SK-N-SH (cell line): Measurements from ENCODE around the gene SPRED2. TPM values are rescaled to one million over a fixed set of nuclear protein-coding genes. Genes with fewer than 3 reads are reported as not detected.

Experiments used
- CTCF ChIA-PET: fragments of 300-600, 350-600 bp; formaldehyde crosslinking; extraction: SDS; loops from one replicate; lab custom pipeline; 2021; lab: Yijun Ruan, JAX
- POLR2A ChIA-PET: fragments of 350-600 bp; sonication (Branson Sonifier 250); formaldehyde crosslinking; extraction: SDS; loops from one replicate; lab custom pipeline; 2020; ENCODE audit warnings: antibody characterized with exemption, inconsistent platforms; lab: Yijun Ruan, JAX
- DNase-seq: peaks from one replicate; pipeline ENCODE4 v3.0.0; 2012
- H2AFZ ChIP-seq: fragments of 200-600 bp; sonication (generic); 2 replicates; pipeline ENCODE4 v1.8.1; 2016; ENCODE audit warnings: antibody characterized with exemption, mild to moderate bottlenecking, low read depth
- H3F3A ChIP-seq: fragments of 200-600 bp; sonication (generic); replicated peaks from 2 replicates; pipeline ENCODE3; 2016; ENCODE audit warnings: antibody characterized with exemption, mild to moderate bottlenecking; ENCODE audit not compliant: insufficient read depth
- H3K27ac ChIP-seq, 2 experiments: fragments of 200-500 bp in 1 of 2; fragments of 200-600 bp in 1 of 2; sonication (Bioruptor generic) in 1 of 2; sonication (generic), shearing (Covaris generic) in 1 of 2; 2 replicates each; pipeline versions ENCODE4 v1.5.1 to v1.6.1; 2014 to 2016; ENCODE audit warnings: low read depth in 2 of 2, inconsistent platforms in 1 of 2, low read length in 1 of 2, mild to moderate bottlenecking in 1 of 2, mixed read lengths in 1 of 2
- H3K27me3 ChIP-seq: fragments of 200-600 bp; sonication (generic), shearing (Covaris generic); 2 replicates; pipeline ENCODE4 v1.6.1; 2016; ENCODE audit warnings: mixed run types; ENCODE audit not compliant: insufficient read depth
- H3K36me3 ChIP-seq, 2 experiments: fragments of 200-500 bp in 1 of 2; fragments of 200-600 bp in 1 of 2; sonication (Bioruptor generic) in 1 of 2; sonication (generic) in 1 of 2; replicated peaks in 1 of 2; 2 replicates each; pipeline versions ENCODE3 to v1.5.1; 2014 to 2016; ENCODE audit warnings: low read length in 1 of 2, mild to moderate bottlenecking in 1 of 2; ENCODE audit not compliant: insufficient read depth in 2 of 2, control insufficient read depth in 1 of 2
- H3K4me1 ChIP-seq, 2 experiments: fragments of 200-500 bp in 1 of 2; fragments of 200-600 bp in 1 of 2; sonication (Bioruptor generic) in 1 of 2; sonication (generic), shearing (Covaris generic) in 1 of 2; 2 replicates each; pipeline versions ENCODE4 v1.5.1 to v1.6.1; 2014 to 2016; ENCODE audit warnings: low read depth in 1 of 2, low read length in 1 of 2, mixed run types in 1 of 2; ENCODE audit not compliant: insufficient read depth in 2 of 2, control insufficient read depth in 1 of 2
- H3K4me2 ChIP-seq: fragments of 200-600 bp; sonication (generic), shearing (Covaris generic); 2 replicates; pipeline ENCODE4 v1.6.1; 2017; ENCODE audit warnings: mixed run types
- H3K4me3 ChIP-seq, 2 experiments: fragments of 200-500 bp in 1 of 2; fragments of 200-600 bp in 1 of 2; sonication (Bioruptor generic) in 1 of 2; sonication (generic), shearing (Covaris generic) in 1 of 2; 2 replicates each; pipeline versions ENCODE4 v1.5.1 to v1.8.1; 2014 to 2016; ENCODE audit warnings: low read depth in 2 of 2, inconsistent platforms in 1 of 2, low read length in 1 of 2, mild to moderate bottlenecking in 1 of 2, mixed read lengths in 1 of 2, moderate library complexity in 1 of 2
- H3K79me2 ChIP-seq: fragments of 200-600 bp; sonication (generic); 2 replicates; pipeline ENCODE4 v1.8.1; 2017; ENCODE audit warnings: mild to moderate bottlenecking; ENCODE audit not compliant: insufficient read depth
- H3K9ac ChIP-seq: fragments of 200-600 bp; sonication (generic); 2 replicates; pipeline ENCODE4 v1.6.1; 2017; ENCODE audit warnings: mixed run types
- H3K9me2 ChIP-seq: fragments of 200-600 bp; sonication (generic); 2 replicates; pipeline ENCODE4 v1.6.1; 2017; ENCODE audit warnings: mixed run types
- H3K9me3 ChIP-seq: fragments of 200-600 bp; sonication (generic); 2 replicates; pipeline ENCODE4 v1.6.1; 2017; ENCODE audit warnings: mixed run types, mild to moderate bottlenecking, moderate library complexity
- H4K20me1 ChIP-seq: fragments of 200-600 bp; sonication (generic); 2 replicates; pipeline ENCODE4 v1.6.1; 2017; ENCODE audit warnings: mild to moderate bottlenecking, mixed run types; ENCODE audit not compliant: insufficient read depth
- CHD2 ChIP-seq: fragments of 150-350 bp; IDR thresholded peaks from 2 replicates; pipeline ENCODE4 v1.6.1; 2018; ENCODE audit warnings: low read length; ENCODE audit not compliant: partially characterized antibody
- EZH2phosphoT487 ChIP-seq: fragments of 200-600 bp; sonication (generic); IDR thresholded peaks from 2 replicates; pipeline ENCODE4 v1.6.1; 2017; ENCODE audit warnings: low read depth, mixed run types, mild to moderate bottlenecking, antibody characterized with exemption, moderate library complexity, borderline replicate concordance
- FOXJ3 ChIP-seq: sonication (generic); formaldehyde crosslinking; IDR thresholded peaks from 2 replicates; pipeline ENCODE4 v1.5.1; 2020; ENCODE audit warnings: mild to moderate bottlenecking, missing genetic modification reagents
- FOXM1 ChIP-seq: IDR thresholded peaks from 2 replicates; pipeline ENCODE4 v1.4.0; 2012; ENCODE audit warnings: low read depth, mild to moderate bottlenecking
- GABPA ChIP-seq: IDR thresholded peaks from 2 replicates; pipeline ENCODE4 v1.4.0; 2012; ENCODE audit warnings: low read depth, mild to moderate bottlenecking
- MXI1 ChIP-seq: IDR thresholded peaks from 2 replicates; pipeline ENCODE4 v1.6.1; 2012; ENCODE audit warnings: mild to moderate bottlenecking, low read depth, low read length, improper control_type of control experiment
- POLR2AphosphoS5 ChIP-seq: IDR thresholded peaks from 2 replicates; pipeline ENCODE4 v1.6.1; 2012; ENCODE audit warnings: low read depth, low read length
- RCOR1 ChIP-seq: fragments of 150-350 bp; IDR thresholded peaks from 2 replicates; pipeline ENCODE4 v1.6.1; 2017; ENCODE audit warnings: antibody characterized with exemption, low read length
- REST ChIP-seq: IDR thresholded peaks from 2 replicates; pipeline ENCODE4 v1.6.1; 2012; ENCODE audit warnings: mild to moderate bottlenecking, low read depth, low read length, moderate library complexity
- RXRA ChIP-seq: IDR thresholded peaks from 2 replicates; pipeline ENCODE4 v1.4.0; 2012; ENCODE audit warnings: low read depth, mild to moderate bottlenecking, borderline replicate concordance
- SIN3A ChIP-seq: IDR thresholded peaks from 2 replicates; pipeline ENCODE4 v1.6.1; 2012; ENCODE audit warnings: low read depth, mild to moderate bottlenecking, low read length, moderate library complexity, borderline replicate concordance
- TCF12 ChIP-seq: IDR thresholded peaks from 2 replicates; pipeline ENCODE4 v1.4.0; 2012
- TEAD4 ChIP-seq: IDR thresholded peaks from 2 replicates; pipeline ENCODE4 v1.4.0; 2012; ENCODE audit warnings: mild to moderate bottlenecking, borderline replicate concordance; ENCODE audit not compliant: insufficient read depth
- USF2 ChIP-seq: fragments of 150-350 bp; IDR thresholded peaks from 2 replicates; pipeline ENCODE4 v1.6.1; 2017; ENCODE audit warnings: antibody characterized with exemption, low read length, low read depth, borderline replicate concordance
- ZBTB33 ChIP-seq: IDR thresholded peaks from 2 replicates; pipeline ENCODE4 v1.4.0; 2012; ENCODE audit warnings: low read depth, borderline replicate concordance
- WGBS: methylation state at CpG from one replicate; pipeline ENCODE4 v1.1.6; 2017; ENCODE audit warnings: low lambda C conversion rate; 5-methylcytosine and 5-hydroxymethylcytosine counted together
- polyA plus RNA-seq, 3 experiments: library from polyadenylated mRNA; depleted of rRNA; stranded (reverse); fragments of >200 nt; gene quantifications; 2 replicates each; pipeline ENCODE4 v1.2.3, GENCODE V29; 2012

SPRED2 gene
- polyA plus RNA-seq, 1 of the 3 experiments (the other 2 are of a cell fraction): 21.9 TPM

GRCh38 chr2:65465857-65466256 lies 33.5 kb upstream of the SPRED2 start:
- Histone ChIP-seq H3K9ac (no peak overlapping the region), H3K9me2 (no peaks in the 10 kb centered on the region), H3K36me3 (no peaks in the 10 kb centered on the region), H2AFZ (no peak overlapping the region), H4K20me1 (no peaks in the 10 kb centered on the region), H3K4me1 (peaks cover 12 to 21% of the 10 kb centered on the region in 2 experiments), H3F3A (no peaks in the 10 kb centered on the region), H3K9me3 (no peaks in the 10 kb centered on the region), H3K79me2 (no peaks in the 10 kb centered on the region), H3K4me3 (no peak overlapping the region), H3K27me3 (no peaks in the 10 kb centered on the region), H3K27ac (peak overlapping the region in 1 of 2 experiments; percentile 40; a peak in 1 of 4 replicates), H3K4me2 (no peak overlapping the region)
- no peak for TF ChIP-seq TCF12
- TF ChIP-seq ZBTB33: no peak
- no peak for TF ChIP-seq REST
- no peak for TF ChIP-seq RXRA
- no peak for TF ChIP-seq TEAD4
- no peak for TF ChIP-seq CHD2
- TF ChIP-seq EZH2phosphoT487: no peak
- 80% methylated on average over 5 of the region's 5 CpGs for WGBS
- DNase-seq: no peak
- POLR2A ChIA-PET: no interaction called here
- CTCF ChIA-PET: no interaction called here

- CTCF ChIA-PET: interaction anchor here (1.4 kb wide), 1 partner anchor 200 kb away, joined by 5 read pairs; no protein-coding TSS in a partner anchor
- no peaks in the 10 kb centered on the region for H4K20me1 ChIP-seq
Measured at GRCh38 chr2:65465124-65465523, 32.7 kb upstream of the SPRED2 start.

More at GRCh38 chr2:65465124-65465523, 32.7 kb upstream of the SPRED2 start:
- Histone ChIP-seq H3K9me2 (no peaks in the 10 kb centered on the region), H3F3A (no peaks in the 10 kb centered on the region), H3K4me2 (no peak overlapping the region), H2AFZ (no peak overlapping the region; the same call in 1 of the 2 replicates), H3K9me3 (no peaks in the 10 kb centered on the region), H3K4me3 (no peak overlapping the region), H3K9ac (no peak overlapping the region), H3K27me3 (no peaks in the 10 kb centered on the region), H3K27ac (peak overlapping the region; percentile 19 to 57; a peak in 3 of 4 replicates), H3K36me3 (no peaks in the 10 kb centered on the region), H3K4me1 (peaks cover 12 to 21% of the 10 kb centered on the region in 2 experiments), H3K79me2 (no peaks in the 10 kb centered on the region)
- DNase-seq: no peak
- POLR2A ChIA-PET: interaction anchor here (1.5 to 2.1 kb wide), 2 partner anchors 29 to 33 kb away, joined by 4 to 5 read pairs; partner anchors contain the start of gene SPRED2
- 59% methylated on average over 5 of the region's 5 CpGs for WGBS
- TF ChIP-seq SIN3A: no peak
- TF ChIP-seq POLR2AphosphoS5: no peak
- no peak for TF ChIP-seq RCOR1
- TF ChIP-seq USF2: no peak
- no peak for TF ChIP-seq TCF12
- no peak for TF ChIP-seq MXI1
- TF ChIP-seq RXRA: no peak
- no peak for TF ChIP-seq FOXJ3 (CRISPR knock-in tag)
- TF ChIP-seq REST: no peak
- TF ChIP-seq FOXM1: no peak
- TF ChIP-seq GABPA: no peak
